Neural cell (in vitro differentiated cells): ENCODE measurements around the gene CBX8. TPM values are rescaled to one million over a fixed set of nuclear protein-coding genes. Genes with fewer than 3 reads are reported as not detected.

Experiments
- H2AFZ ChIP-seq: fragments of 200-600, 300-800 bp; sonication (generic), shearing (Covaris generic); 2 replicates; pipeline ENCODE4 v1.6.0; 2014; ENCODE audit warnings: low read depth, mild to moderate bottlenecking, antibody characterized with exemption, low read length, moderate library complexity
- H3F3A ChIP-seq: fragments of 200-600 bp; shearing (Covaris generic); 2 replicates; pipeline ENCODE4 v1.6.1; 2016; ENCODE audit warnings: mild to moderate bottlenecking, moderate library complexity, mixed read lengths, antibody characterized with exemption, low read length; ENCODE audit not compliant: insufficient read depth, poor library complexity, severe bottlenecking
- H3K27ac ChIP-seq: fragments of 200-600, 300-800 bp; sonication (generic), shearing (Covaris generic); 2 replicates; pipeline ENCODE4 v1.5.1; 2014; ENCODE audit warnings: mild to moderate bottlenecking, low read length, moderate library complexity
- H3K27me3 ChIP-seq: fragments of 300-800, 200-600 bp; sonication (generic), shearing (Covaris generic); 2 replicates; pipeline ENCODE4 v1.6.0; 2014; ENCODE audit warnings: mild to moderate bottlenecking, low read depth, low read length, moderate library complexity; ENCODE audit not compliant: insufficient read depth
- H3K36me3 ChIP-seq: fragments of 300-800, 200-600 bp; sonication (generic), shearing (Covaris generic); 2 replicates; pipeline ENCODE4 v1.5.1; 2014; ENCODE audit warnings: mild to moderate bottlenecking, antibody characterized with exemption, low read length, moderate library complexity; ENCODE audit not compliant: insufficient read depth
- H3K4me2 ChIP-seq: fragments of 300-800, 200-600 bp; sonication (generic), shearing (Covaris generic); 2 replicates; pipeline ENCODE4 v1.6.0; 2014; ENCODE audit warnings: mild to moderate bottlenecking, low read length
- H3K4me3 ChIP-seq: fragments of 300-800, 200-600 bp; sonication (generic), shearing (Covaris generic); 2 replicates; pipeline ENCODE4 v1.5.1; 2014; ENCODE audit warnings: mild to moderate bottlenecking, low read length, moderate library complexity
- H3K79me2 ChIP-seq: fragments of 200-600 bp; shearing (Covaris generic); replicated peaks from 2 replicates; pipeline ENCODE4 v1.6.0; 2014; ENCODE audit warnings: mild to moderate bottlenecking, low read length, moderate library complexity; ENCODE audit not compliant: insufficient read depth
- H3K9ac ChIP-seq: fragments of 300-800, 200-600 bp; sonication (generic), shearing (Covaris generic); 2 replicates; pipeline ENCODE4 v1.6.1; 2016; ENCODE audit warnings: mild to moderate bottlenecking, low read length, mixed read lengths
- H3K9me2 ChIP-seq: fragments of 200-600 bp; shearing (Covaris generic); 2 replicates; pipeline ENCODE4 v1.6.1; 2016; ENCODE audit warnings: mild to moderate bottlenecking, low read length, mixed read lengths; ENCODE audit not compliant: insufficient read depth
- H3K9me3 ChIP-seq: fragments of 200-600, 300-800 bp; sonication (generic), shearing (Covaris generic); 2 replicates; pipeline ENCODE4 v1.6.1; 2016; ENCODE audit warnings: mild to moderate bottlenecking, mixed run types, low read length, moderate library complexity, mixed read lengths
- H4K20me1 ChIP-seq: fragments of 200-600 bp; shearing (Covaris generic); 2 replicates; pipeline ENCODE4 v1.6.1; 2016; ENCODE audit warnings: mild to moderate bottlenecking, mixed run types; ENCODE audit not compliant: insufficient read depth
- CTCF ChIP-seq: fragments of 450-650 bp; IDR thresholded peaks from 2 replicates; pipeline ENCODE4 v1.5.1; 2014; ENCODE audit warnings: antibody characterized with exemption, mild to moderate bottlenecking, moderate library complexity; ENCODE audit not compliant: poor library complexity, severe bottlenecking
- EP300 ChIP-seq: fragments of 450-650 bp; conservative IDR thresholded peaks from 2 replicates; pipeline ENCODE4 v1.6.1; 2014; ENCODE audit warnings: antibody characterized with exemption, mild to moderate bottlenecking, moderate library complexity; ENCODE audit not compliant: poor library complexity, severe bottlenecking
- EZH2 ChIP-seq: fragments of 200-600, 300-800 bp; shearing (Covaris generic), sonication (generic); IDR thresholded peaks from 2 replicates; pipeline ENCODE4 v1.6.1; 2014; ENCODE audit warnings: antibody characterized with exemption, low read length, borderline replicate concordance, mild to moderate bottlenecking; ENCODE audit not compliant: insufficient read depth, poor library complexity, severe bottlenecking
- MXI1 ChIP-seq: fragments of 450-650 bp; conservative IDR thresholded peaks from 2 replicates; pipeline ENCODE4 v1.6.1; 2014; ENCODE audit warnings: antibody characterized with exemption, mild to moderate bottlenecking; ENCODE audit not compliant: poor library complexity, severe bottlenecking
- POLR2AphosphoS5 ChIP-seq: IDR thresholded peaks from 2 replicates; pipeline ENCODE4 v1.6.1; 2012
- RAD21 ChIP-seq: fragments of 450-650 bp; conservative IDR thresholded peaks from 2 replicates; pipeline ENCODE4 v1.6.1; 2014; ENCODE audit warnings: antibody characterized with exemption, mild to moderate bottlenecking, moderate library complexity
- SMC3 ChIP-seq: fragments of 450-650 bp; conservative IDR thresholded peaks from 2 replicates; pipeline ENCODE4 v1.6.1; 2014; ENCODE audit warnings: antibody characterized with exemption, mild to moderate bottlenecking, moderate library complexity; ENCODE audit not compliant: poor library complexity
- TAF1 ChIP-seq: IDR thresholded peaks from 2 replicates; pipeline ENCODE4 v1.6.1; 2012; ENCODE audit warnings: low read depth
- polyA plus RNA-seq: library from polyadenylated mRNA; depleted of rRNA; stranded (reverse); fragments of >200 nt; gene quantifications from 2 replicates; pipeline ENCODE4 v1.2.3, GENCODE V29; 2014
- TF ChIP-seq, protein P1 (sequence below): IDR thresholded peaks from 2 replicates; pipeline ENCODE4 v1.6.1; 2012; ENCODE audit warnings: borderline replicate concordance

Gene CBX8
- polyA plus RNA-seq, 1 donor from 2014 or later: 15.4 TPM

DNA sequence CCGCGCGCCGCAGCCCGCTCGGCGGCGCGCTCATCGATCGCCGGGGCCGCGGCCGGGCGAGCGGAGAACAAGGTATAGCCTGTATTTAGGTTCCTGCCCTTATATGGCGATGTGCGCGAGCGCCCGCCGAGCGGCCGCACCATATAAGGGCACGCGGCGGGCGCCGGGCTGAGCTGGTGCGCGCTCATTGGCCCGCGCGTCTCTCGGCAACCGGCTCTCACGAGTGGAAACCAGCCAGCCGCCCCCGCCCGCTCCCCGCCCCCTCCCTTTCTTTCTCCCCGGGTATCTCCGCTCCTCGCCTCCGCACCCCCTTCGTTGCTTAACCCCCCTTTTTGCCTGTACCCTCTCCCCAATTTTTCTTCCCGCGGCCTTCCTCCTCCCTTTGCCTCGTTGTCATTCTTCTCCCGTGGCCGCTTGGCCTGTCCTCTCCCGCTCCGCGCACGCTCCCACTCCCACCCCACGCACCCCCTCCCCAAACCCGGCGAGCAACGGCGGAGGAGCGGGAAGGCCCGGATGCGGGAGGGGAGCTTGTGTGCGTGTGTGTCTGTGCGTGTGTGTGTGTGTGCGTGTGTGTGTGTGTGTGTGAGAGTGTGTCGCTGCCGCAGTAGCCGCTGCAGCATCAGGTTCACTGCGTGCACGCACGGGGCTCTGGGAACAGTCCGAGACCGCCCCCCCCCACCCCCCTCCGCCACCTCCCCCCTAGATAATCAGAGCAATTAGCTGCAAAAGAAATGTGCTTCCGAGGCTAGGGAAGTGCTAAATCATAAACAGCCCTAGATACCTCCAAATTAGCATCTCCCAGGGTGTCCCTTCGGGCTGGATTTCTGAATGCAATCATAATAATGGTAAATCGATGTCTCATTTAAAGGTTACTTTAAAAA lies 13.5 kb upstream of the CBX8 start:
- peak overlapping the region; percentile 96 for H3K27ac ChIP-seq
- no peak overlapping the region for H2AFZ ChIP-seq
- TF ChIP-seq EP300: peak; percentile 67
- TF ChIP-seq CTCF: no peak
- TF ChIP-seq SMC3: no peak
- TF ChIP-seq, protein P1, sequence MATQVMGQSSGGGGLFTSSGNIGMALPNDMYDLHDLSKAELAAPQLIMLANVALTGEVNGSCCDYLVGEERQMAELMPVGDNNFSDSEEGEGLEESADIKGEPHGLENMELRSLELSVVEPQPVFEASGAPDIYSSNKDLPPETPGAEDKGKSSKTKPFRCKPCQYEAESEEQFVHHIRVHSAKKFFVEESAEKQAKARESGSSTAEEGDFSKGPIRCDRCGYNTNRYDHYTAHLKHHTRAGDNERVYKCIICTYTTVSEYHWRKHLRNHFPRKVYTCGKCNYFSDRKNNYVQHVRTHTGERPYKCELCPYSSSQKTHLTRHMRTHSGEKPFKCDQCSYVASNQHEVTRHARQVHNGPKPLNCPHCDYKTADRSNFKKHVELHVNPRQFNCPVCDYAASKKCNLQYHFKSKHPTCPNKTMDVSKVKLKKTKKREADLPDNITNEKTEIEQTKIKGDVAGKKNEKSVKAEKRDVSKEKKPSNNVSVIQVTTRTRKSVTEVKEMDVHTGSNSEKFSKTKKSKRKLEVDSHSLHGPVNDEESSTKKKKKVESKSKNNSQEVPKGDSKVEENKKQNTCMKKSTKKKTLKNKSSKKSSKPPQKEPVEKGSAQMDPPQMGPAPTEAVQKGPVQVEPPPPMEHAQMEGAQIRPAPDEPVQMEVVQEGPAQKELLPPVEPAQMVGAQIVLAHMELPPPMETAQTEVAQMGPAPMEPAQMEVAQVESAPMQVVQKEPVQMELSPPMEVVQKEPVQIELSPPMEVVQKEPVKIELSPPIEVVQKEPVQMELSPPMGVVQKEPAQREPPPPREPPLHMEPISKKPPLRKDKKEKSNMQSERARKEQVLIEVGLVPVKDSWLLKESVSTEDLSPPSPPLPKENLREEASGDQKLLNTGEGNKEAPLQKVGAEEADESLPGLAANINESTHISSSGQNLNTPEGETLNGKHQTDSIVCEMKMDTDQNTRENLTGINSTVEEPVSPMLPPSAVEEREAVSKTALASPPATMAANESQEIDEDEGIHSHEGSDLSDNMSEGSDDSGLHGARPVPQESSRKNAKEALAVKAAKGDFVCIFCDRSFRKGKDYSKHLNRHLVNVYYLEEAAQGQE: peak; percentile 47
- TF ChIP-seq TAF1: peak; percentile 65
- peak; percentile 84 for TF ChIP-seq POLR2AphosphoS5
- TF ChIP-seq RAD21: no peak
- no peak for TF ChIP-seq EZH2
- peak; percentile 34 for TF ChIP-seq MXI1
- H3K9ac ChIP-seq: peak overlapping the region; percentile 98
- H3K27me3 ChIP-seq: peaks cover 70% of the 10 kb centered on the region
- H3K9me2 ChIP-seq: no peaks in the 10 kb centered on the region
- H3K9me3 ChIP-seq: no peaks in the 10 kb centered on the region
- peak overlapping the region; percentile 83 for H3K4me2 ChIP-seq
- H4K20me1 ChIP-seq: no peaks in the 10 kb centered on the region
- H3K36me3 ChIP-seq: no peaks in the 10 kb centered on the region
- no peaks in the 10 kb centered on the region for H3K79me2 ChIP-seq
- peak overlapping the region; percentile 68 for H3K4me3 ChIP-seq
- peaks cover 12% of the 10 kb centered on the region for H3F3A ChIP-seq

- no peaks in the 10 kb centered on the region for H4K20me1 ChIP-seq
- peak overlapping the region; percentile 50 for H3K4me2 ChIP-seq
- no peaks in the 10 kb centered on the region for H3K9me2 ChIP-seq
- H3F3A ChIP-seq: peaks cover 12% of the 10 kb centered on the region
- peak overlapping the region; percentile 78 for H3K27ac ChIP-seq
- H3K79me2 ChIP-seq: no peaks in the 10 kb centered on the region
- no peaks in the 10 kb centered on the region for H3K9me3 ChIP-seq
- H3K27me3 ChIP-seq: peaks cover 70% of the 10 kb centered on the region
- H2AFZ ChIP-seq: no peak overlapping the region
- H3K36me3 ChIP-seq: no peaks in the 10 kb centered on the region
- peak overlapping the region; percentile 58 for H3K4me3 ChIP-seq
- peak overlapping the region; percentile 84 for H3K9ac ChIP-seq
- TF ChIP-seq RAD21: no peak
- TF ChIP-seq SMC3: no peak
- no peak for TF ChIP-seq EP300
- TF ChIP-seq TAF1: no peak
- TF ChIP-seq CTCF: no peak
- TF ChIP-seq EZH2: no peak
- TF ChIP-seq MXI1: no peak
- TF ChIP-seq, protein P1: no peak
- no peak for TF ChIP-seq POLR2AphosphoS5
These were observed 12.8 kb upstream of the CBX8 start for GRCh38 chr17:79809530-79810129.
